ENCODE measurements around the gene DMD. TPM values are rescaled to one million over a fixed set of nuclear protein-coding genes. Genes with fewer than 3 reads are reported as not detected.

Gene DMD
- total RNA-seq, 1 donor from 2014 or later, result 127 TPM

DNA sequence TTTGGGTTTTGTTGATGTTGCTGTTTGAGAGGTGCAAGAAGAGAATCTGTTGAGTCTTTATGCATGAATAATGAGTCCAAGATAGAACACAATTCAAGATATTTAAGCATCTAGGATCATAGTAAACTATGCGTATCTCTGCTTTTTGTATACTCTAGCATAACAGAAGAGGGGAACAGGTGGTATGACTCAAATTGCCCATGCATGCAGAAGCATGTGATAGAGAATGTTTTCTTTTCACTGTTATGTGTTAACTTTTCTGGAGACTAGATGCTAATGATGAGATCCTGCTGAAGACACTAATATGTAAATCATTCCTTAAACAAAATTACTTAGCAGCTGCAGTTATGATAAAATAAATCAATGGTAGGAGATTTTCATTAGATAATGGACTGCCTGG lies 1974.2 kb downstream of the DMD start:
- DNase-seq (ENCODE audit: low spot score), result no peak

DNA sequence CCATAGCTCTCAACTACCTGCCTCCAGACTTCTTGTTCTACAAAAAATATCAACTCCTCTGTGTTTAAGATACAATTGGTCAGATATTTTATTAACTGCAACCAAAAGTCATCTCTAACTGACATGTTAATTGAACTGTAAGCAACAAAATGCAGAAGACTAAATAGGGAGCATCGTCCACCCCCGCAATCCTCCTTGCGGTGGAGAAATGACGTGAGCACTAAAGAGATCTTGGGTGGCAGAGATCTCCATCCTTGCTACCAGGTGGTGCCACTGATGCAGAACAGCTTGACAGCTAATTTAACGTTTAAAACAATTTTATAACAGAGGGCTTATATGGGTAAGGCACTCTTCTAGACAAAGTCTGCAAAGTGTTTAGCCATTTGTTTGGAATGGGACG lies 1975.1 kb downstream of the DMD start:
- DNase-seq (ENCODE audit: low spot score), result no peak

- no peak for DNase-seq (ENCODE audit: low spot score)
Measured at GRCh38 chrX:31233941-31234496, 1977.3 kb downstream of the DMD start.

GRCh38 chrX:31232506-31232905 lies 1978.8 kb downstream of the DMD start:
- DNase-seq (ENCODE audit: low spot score), result no peak

DNA sequence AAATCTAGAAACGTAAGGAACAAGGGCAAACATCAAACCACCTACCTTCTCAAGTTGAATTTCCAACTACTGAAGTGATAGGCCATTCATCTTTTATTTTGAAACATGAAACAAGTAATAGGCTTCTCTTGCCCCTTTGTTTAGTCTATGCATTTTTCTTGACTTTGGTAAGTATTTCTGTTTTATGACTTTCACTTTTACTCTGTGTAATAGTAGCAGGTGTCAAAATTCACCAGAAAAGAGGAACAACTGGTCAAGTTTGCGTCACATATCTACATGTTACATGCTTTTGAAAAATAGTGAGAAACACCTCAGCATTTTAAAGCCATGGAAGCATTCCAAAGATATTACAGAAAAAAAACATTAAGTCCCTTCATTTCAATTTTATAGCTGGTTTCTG lies 1982.4 kb downstream of the DMD start:
- DNase-seq (ENCODE audit: low spot score), result no peak

DNA sequence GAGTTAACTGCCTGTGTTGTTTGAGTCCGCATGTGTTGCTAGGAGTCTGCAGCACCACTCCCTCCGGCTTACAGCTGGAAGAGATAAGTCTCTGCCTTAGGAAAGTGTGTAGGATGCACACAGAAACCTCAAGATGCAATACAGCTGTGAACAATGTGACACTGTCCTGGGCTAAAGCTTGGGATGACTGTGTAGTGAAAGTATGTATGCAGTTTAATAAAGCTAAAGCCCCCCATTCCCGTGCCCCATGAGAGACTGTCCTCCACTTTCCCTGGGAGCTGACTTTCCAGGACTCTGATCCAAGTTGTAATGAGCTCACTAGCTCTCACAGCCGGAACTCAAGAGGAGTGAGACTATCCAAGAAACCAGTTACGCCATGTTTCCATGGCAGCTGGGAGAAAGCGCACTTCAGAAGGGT lies 1982.9 kb downstream of the DMD start:
- peak; percentile 30 for DNase-seq (ENCODE audit: low spot score)

GRCh38 chrX:31227250-31227649 lies 1984.1 kb downstream of the DMD start:
- DNase-seq (ENCODE audit: low spot score), result no peak

GRCh38 chrX:31225819-31226218 lies 1985.5 kb downstream of the DMD start:
- no peak for DNase-seq (ENCODE audit: low spot score)

GRCh38 chrX:31224381-31225012 lies 1986.9 kb downstream of the DMD start:
- DNase-seq (ENCODE audit: low spot score), result no peak

DNA sequence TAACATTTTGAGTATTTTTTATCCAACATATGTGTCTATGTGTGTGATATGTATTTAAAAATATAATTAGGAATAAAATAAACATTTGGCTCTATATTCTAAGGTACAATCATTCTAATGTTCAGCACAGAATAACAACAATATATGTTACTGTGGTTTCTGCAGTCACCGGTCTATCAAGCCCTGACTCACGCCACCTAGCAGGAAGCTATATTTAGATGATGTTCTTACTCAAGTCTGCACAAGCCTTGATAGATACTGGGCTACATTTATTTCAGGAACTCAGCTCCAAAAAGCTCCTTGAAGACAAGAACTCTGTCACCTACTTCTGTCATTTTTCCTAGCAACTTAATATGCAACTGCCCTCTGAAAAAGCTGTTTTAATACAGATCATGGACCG lies 1987.5 kb downstream of the DMD start:
- DNase-seq (ENCODE audit: low spot score), result no peak

- DNase-seq (ENCODE audit: low spot score), result no peak
Measured at GRCh38 chrX:31222946-31223345, 1988.4 kb downstream of the DMD start.

- no peak for DNase-seq (ENCODE audit: low spot score)
Measured at GRCh38 chrX:31219174-31219573, 1992.2 kb downstream of the DMD start.

DNA sequence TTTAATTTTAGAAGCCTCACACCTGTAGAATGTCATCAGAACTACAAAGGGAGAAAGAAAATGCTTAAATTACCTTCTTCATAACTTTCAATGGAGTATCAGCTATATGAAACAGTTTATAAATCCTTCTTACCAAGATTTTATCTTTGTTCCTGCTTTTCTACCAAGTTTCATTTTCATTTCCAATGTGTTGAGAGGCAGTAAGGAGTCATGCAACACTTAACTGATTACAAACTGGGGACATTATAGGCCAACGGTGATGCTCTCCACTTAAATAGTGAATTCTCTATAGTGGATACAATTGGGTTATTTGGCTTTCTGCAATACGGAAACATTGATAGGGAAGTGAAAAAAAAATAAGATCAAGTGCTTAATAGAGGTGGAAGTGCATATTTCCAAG lies 1994.3 kb downstream of the DMD start:
- DNase-seq (ENCODE audit: low spot score), result no peak

GRCh38 chrX:31215277-31215815 lies 1996.0 kb downstream of the DMD start:
- no peak for DNase-seq (ENCODE audit: low spot score)

DNA sequence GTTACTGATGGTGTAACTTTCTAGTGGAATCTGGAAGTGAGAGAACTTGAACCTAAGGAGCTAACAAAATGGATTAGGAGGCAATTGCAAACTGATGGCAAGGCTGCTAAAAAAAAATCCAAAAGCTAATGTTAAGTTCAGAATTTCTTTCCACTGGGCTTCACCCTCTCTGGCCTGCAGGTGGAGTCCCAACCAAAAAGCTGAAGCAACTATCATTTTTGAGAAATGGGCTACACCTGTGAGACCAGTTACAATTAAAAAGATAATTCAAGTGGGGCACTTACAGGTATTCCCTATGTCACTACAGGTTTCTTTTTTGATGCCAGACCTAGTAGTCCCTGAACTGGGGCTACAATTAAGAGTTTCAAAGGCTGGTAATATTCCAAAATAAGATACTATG lies 1997.4 kb downstream of the DMD start:
- no peak for DNase-seq (ENCODE audit: low spot score)

DNA sequence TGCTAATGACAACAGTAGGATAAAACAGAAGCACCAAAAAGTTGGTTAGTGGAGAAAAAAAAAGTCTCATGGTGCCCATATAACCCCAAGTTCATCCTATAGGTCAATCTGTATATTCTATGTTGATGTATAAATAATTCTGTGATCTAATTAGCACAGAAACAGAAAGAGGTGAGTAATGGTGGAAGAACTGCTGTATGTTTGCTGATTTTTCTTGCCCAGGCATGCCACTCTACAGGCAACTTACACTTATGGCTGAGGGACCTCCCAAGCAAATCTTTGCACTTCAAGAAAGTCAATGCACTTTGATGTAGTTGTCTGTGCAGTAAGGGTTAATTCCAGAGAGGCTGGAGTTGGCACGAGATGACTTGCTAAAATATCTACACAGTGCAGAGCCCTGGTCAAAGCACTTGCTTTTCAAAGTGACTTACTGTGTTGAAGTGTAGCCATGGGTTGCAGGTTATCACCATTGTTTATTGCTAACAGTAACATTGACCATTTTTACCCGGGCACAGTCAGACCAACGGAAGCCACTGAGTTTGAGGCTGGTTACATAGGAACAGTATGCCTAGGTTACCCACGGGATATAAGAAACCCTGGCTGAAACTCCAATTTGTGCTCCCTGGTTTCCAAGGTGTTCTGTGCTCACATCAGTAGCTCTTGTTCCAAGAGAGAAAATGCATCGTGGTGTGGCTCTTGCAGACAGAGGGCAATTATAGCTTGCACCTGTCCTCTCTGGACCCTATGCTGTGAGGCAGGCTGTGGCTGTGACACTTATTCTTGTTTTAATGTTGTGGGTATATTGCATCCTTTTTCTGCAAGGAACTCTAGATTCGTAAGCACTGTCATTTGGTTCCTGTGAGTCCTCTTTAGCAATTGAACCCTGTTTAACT lies 1998.2 kb downstream of the DMD start:
- no peak for DNase-seq (ENCODE audit: low spot score)

DNA sequence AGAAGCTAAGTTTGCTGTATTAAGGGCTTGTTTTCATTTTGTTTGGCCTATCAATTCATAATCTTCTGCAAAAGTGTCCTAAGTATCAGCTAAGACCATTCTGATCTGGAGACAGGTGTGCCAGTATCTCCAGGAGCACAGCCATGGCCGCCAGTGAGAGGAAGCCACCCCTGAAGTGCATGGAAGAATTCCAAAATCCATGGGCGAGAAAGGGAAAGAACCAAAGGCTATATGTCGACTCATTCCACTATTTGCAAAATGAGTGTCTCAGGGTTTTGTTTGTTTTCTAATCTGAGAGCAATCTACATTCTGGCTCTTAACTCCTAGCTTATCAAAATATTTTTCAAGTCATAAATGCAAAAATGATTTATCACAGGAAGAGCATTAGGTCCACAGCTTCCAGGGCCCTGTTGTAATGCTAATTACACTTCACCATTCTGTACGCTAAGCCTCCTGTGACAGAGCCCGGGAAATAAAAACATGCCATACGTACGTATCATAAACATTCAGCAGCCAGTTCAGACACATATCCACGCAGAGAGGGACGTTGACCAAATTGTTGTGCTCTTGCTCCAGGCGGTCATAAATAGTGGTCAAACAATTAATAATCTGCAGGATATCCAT lies 2002.2 kb downstream of the DMD start:
- no peak for DNase-seq (ENCODE audit: low spot score)

- no peak for DNase-seq (ENCODE audit: low spot score)
Measured at GRCh38 chrX:31201503-31201902, 2009.8 kb downstream of the DMD start.

GRCh38 chrX:31200430-31200829 lies 2010.9 kb downstream of the DMD start:
- DNase-seq (ENCODE audit: low spot score), result no peak

GRCh38 chrX:31199840-31200114 lies 2011.6 kb downstream of the DMD start:
- no peak for DNase-seq (ENCODE audit: low spot score)

GRCh38 chrX:31199056-31199839 lies 2012.1 kb downstream of the DMD start:
- no peak for DNase-seq (ENCODE audit: low spot score)
